PFSK-1 (cell line): Measurements from ENCODE around the gene PABPN1. TPM values are rescaled to one million over a fixed set of nuclear protein-coding genes. Genes with fewer than 3 reads are reported as not detected.

Experiments used
- FOXP2 ChIP-seq: optimal IDR thresholded peaks from 2 replicates; pipeline ENCODE3; 2011; ENCODE audit warnings: borderline replicate concordance, control low read depth, inconsistent platforms; ENCODE audit not compliant: insufficient read depth; ENCODE audit errors: extremely low read length, extremely low read depth
- POLR2AphosphoS5 ChIP-seq: IDR thresholded peaks from 2 replicates; pipeline ENCODE4 v1.6.1; 2012; ENCODE audit warnings: low read depth, mild to moderate bottlenecking, control low read depth, low read length, moderate library complexity
- SIN3A ChIP-seq: IDR thresholded peaks from 2 replicates; pipeline ENCODE4 v1.6.1; 2012; ENCODE audit warnings: mild to moderate bottlenecking, low read length, moderate library complexity, borderline replicate concordance; ENCODE audit not compliant: insufficient read depth
- TAF1 ChIP-seq: IDR thresholded peaks from 2 replicates; pipeline ENCODE4 v1.6.1; 2012; ENCODE audit warnings: low read length, control low read depth, borderline replicate concordance; ENCODE audit not compliant: insufficient read depth
- polyA plus RNA-seq: library from polyadenylated mRNA; unstranded; fragments of >200 nt; gene quantifications from one replicate; pipeline ENCODE4 v1.2.1, GENCODE V29; 2012; ENCODE audit warnings: low read depth, missing spikeins; ENCODE audit not compliant: insufficient read length
- TF ChIP-seq, protein P1 (sequence below), 2 experiments: IDR thresholded peaks; 2 replicates each; pipeline versions ENCODE4 v1.6.1 to v1.8.0; 2011 to 2012; ENCODE audit warnings: low read depth in 2 of 2, low read length in 2 of 2, control low read depth in 1 of 2, inconsistent platforms in 1 of 2, mild to moderate bottlenecking in 1 of 2, moderate library complexity in 1 of 2; ENCODE audit not compliant: insufficient read depth in 1 of 2

The PABPN1 gene, protein sequence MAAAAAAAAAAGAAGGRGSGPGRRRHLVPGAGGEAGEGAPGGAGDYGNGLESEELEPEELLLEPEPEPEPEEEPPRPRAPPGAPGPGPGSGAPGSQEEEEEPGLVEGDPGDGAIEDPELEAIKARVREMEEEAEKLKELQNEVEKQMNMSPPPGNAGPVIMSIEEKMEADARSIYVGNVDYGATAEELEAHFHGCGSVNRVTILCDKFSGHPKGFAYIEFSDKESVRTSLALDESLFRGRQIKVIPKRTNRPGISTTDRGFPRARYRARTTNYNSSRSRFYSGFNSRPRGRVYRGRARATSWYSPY
- 75.5 TPM for polyA plus RNA-seq

DNA sequence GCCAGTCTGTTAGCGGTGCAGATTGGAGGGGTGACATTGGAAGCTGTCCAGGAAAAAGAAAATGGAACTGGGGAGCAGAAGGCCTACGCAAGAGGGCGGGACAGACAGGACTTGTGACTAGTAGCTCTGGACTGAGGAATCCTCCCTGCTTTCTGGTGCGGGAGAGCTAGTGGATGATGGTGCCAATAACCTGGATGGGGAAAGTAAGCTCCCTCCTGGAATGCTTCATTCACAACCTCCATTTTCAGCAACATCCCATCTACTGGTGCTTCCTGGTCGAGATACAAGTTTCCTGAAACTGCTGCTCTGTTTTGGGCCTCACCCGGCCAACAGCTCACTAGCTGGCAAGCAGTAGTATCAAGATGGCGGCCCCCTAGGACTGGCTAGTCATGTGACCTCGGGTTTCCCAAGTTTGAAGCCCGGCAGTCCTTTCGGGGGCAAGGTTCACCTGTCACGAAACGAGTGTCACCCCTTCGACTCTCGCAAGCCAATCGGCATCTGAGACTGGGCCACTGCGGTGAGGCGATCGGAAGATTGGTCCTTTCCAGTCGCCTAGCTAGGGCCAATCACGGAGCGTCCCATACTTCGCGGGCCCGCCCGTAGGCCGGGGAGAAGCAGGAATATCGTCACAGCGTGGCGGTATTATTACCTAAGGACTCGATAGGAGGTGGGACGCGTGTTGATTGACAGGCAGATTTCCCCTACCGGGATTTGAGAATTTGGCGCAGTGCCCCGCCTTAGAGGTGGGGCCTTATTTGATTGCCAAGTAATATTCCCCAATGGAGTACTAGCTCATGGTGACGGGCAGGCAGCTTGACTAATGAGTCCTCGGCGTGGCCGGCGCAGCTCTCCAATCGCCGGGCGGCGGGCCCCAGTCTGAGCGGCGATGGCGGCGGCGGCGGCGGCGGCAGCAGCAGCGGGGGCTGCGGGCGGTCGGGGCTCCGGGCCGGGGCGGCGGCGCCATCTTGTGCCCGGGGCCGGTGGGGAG is at the start of gene PABPN1:
TSS of gene PABPN1 (plus strand) at position 874 of the 988 bp plus-strand sequence. CDS start at position 887, 13 bp downstream.
- TF ChIP-seq FOXP2 (peak; percentile 15), POLR2AphosphoS5 (peak; percentile 54; the same call in 1 of the 2 replicates)
- TF ChIP-seq, protein P1, sequence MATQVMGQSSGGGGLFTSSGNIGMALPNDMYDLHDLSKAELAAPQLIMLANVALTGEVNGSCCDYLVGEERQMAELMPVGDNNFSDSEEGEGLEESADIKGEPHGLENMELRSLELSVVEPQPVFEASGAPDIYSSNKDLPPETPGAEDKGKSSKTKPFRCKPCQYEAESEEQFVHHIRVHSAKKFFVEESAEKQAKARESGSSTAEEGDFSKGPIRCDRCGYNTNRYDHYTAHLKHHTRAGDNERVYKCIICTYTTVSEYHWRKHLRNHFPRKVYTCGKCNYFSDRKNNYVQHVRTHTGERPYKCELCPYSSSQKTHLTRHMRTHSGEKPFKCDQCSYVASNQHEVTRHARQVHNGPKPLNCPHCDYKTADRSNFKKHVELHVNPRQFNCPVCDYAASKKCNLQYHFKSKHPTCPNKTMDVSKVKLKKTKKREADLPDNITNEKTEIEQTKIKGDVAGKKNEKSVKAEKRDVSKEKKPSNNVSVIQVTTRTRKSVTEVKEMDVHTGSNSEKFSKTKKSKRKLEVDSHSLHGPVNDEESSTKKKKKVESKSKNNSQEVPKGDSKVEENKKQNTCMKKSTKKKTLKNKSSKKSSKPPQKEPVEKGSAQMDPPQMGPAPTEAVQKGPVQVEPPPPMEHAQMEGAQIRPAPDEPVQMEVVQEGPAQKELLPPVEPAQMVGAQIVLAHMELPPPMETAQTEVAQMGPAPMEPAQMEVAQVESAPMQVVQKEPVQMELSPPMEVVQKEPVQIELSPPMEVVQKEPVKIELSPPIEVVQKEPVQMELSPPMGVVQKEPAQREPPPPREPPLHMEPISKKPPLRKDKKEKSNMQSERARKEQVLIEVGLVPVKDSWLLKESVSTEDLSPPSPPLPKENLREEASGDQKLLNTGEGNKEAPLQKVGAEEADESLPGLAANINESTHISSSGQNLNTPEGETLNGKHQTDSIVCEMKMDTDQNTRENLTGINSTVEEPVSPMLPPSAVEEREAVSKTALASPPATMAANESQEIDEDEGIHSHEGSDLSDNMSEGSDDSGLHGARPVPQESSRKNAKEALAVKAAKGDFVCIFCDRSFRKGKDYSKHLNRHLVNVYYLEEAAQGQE (IDR thresholded peaks at IDR 0.05; ENCODE audit: insufficient read depth in 1 of 2, low read depth in 2 of 2, low read length in 2 of 2) = no peak

DNA sequence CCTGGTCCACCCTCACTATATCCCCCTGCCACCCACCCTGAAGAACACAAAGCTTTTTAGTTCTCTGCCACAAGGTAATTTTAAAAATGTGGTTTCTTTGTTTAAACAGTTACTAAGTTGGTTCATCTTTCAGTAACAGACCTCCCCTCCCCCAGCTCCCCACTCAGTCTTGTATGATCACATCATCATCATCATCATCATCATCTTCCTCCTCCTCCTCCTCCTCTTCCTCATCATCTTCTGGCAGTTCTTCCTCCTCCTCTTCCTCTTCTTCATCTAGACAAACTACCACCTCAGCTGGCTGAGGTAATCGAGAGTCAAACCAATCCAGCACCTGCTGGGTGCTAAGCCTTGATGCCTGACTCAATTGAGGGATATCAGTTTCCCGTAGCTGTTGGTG is 45.8 kb upstream of the PABPN1 start:
- TF ChIP-seq FOXP2 = no peak
- TF ChIP-seq POLR2AphosphoS5 = no peak

DNA sequence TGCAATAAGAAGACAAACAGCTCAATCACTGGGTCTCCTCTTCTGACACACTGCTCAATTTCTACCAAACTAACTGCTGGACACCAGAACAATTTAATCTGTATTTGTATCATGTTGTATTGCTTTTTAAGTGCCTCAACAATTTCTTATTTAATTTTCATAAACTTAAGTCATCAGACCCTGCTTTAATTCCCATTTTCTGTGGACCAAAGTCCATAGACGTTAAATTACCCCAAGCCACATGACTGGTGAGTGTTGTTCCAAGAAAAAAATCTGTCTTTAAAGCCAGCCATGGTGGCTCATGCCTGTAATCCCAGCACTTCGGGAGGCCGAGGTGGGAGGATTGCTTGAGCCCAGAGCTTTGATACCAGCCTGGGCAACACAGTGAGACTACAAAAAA is 44.1 kb upstream of the PABPN1 start:
- TF ChIP-seq SIN3A (no peak), TAF1 (no peak), POLR2AphosphoS5 (no peak), FOXP2 (no peak)
- TF ChIP-seq, protein P1 (IDR thresholded peaks at IDR 0.05; ENCODE audit: insufficient read depth in 1 of 2, low read depth in 2 of 2, low read length in 2 of 2) = no peak

DNA sequence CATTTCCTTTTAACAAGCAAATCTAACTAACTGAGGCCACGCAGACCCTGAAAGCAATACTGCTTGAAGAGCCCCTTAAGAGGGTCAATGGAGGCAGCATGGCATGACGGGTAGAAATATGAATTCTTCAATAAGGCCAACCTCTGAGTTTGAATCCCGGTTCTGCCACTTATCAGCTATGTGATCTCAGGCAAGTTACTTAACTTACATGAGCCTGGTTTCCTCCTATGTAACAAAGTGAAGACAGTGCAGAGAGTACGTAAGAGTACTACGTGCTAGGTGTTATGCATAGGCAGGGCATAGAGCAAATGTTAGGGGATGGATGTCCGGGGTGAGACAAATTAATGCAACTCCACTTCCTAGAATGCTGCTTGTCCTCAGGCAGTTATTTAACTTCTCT is 40.0 kb upstream of the PABPN1 start:
- TF ChIP-seq TAF1 (no peak), POLR2AphosphoS5 (no peak), SIN3A (no peak), FOXP2 (no peak)
- TF ChIP-seq, protein P1 (IDR thresholded peaks at IDR 0.05; ENCODE audit: insufficient read depth in 1 of 2, low read depth in 2 of 2, low read length in 2 of 2) = no peak

DNA sequence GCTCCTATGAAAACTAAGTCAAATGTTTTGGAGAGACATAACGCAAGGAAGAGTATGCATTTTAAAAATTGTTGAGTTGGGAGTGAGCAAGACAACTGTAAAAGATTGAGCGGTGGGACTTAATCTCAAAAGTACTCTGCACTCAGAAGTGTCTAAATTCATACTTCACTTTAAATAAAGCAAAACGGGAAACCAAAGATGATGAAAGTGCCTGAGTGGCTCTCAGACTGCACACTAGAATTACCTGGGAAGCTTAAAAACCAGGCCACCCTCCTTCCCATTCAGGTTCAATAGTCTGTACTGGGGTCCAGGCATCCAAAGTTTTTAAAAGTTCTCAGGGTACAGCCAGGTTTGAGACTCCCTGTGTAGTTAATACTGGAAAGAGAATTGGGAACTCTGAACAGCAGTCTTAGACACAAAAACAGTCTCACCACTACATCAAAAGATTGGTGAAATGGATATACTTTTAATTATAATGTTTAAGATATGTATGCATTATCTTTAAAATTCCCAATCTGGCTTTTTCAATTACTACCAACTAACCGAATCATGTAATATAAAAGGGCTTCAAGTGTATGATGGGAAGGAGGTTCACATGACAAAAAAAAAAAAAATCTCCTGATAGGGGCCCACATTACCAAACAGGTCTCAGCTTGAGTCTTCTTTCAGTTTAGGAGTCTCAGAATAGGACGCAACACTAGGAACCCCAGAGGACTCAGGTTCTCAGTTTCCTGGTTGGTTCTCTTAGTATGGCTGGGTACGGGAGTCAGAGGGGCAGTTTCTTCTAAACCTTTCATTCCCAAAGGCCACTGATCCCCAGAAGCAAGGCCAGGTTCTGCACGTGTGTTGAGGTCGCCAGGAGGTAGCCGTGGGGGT is 36.4 kb upstream of the PABPN1 start:
- TF ChIP-seq POLR2AphosphoS5 (no peak), TAF1 (no peak), SIN3A (no peak), FOXP2 (no peak)
- TF ChIP-seq, protein P1 (IDR thresholded peaks at IDR 0.05; ENCODE audit: insufficient read depth in 1 of 2, low read depth in 2 of 2, low read length in 2 of 2) = no peak
